HL-60 (cell line): Measurements from ENCODE around the gene RXFP3.
A peak's percentile ranks its signal among the peaks of the same experiment; 100 is the strongest.

Experiments used
- DNase-seq, 2 experiments: peaks; one replicate each; pipeline ENCODE4 v3.0.0-alpha.2; 2010 to 2020; ENCODE audit warnings: low read depth in 1 of 2, low spot score in 1 of 2
- H3K27ac ChIP-seq: fragments of 250-450 bp; sonication (Bioruptor Pico); replicated peaks from 2 replicates; pipeline ENCODE4 v1.5.1; 2020; ENCODE audit warnings: mild to moderate bottlenecking, moderate library complexity
- H3K27me3 ChIP-seq: fragments of 250-450 bp; sonication (Bioruptor Pico); 2 replicates; pipeline ENCODE4 v1.5.1; 2021; ENCODE audit warnings: mild to moderate bottlenecking, moderate library complexity; ENCODE audit not compliant: insufficient read depth, poor library complexity, severe bottlenecking
- H3K4me3 ChIP-seq: replicated peaks from 2 replicates; pipeline ENCODE4 v1.5.1; 2011; ENCODE audit warnings: mild to moderate bottlenecking, control low read depth, low read length; ENCODE audit not compliant: insufficient read depth
- GABPA ChIP-seq: IDR thresholded peaks from 2 replicates; pipeline ENCODE4 v1.6.1; 2012; ENCODE audit warnings: low read depth
- POLR2AphosphoS5 ChIP-seq: IDR thresholded peaks from 2 replicates; pipeline ENCODE4 v1.6.1; 2012; ENCODE audit warnings: low read depth
- SPI1 ChIP-seq: IDR thresholded peaks from 2 replicates; pipeline ENCODE4 v1.6.1; 2012; ENCODE audit warnings: low read depth, mild to moderate bottlenecking, borderline replicate concordance
- TF ChIP-seq, protein P1 (sequence below): IDR thresholded peaks from 2 replicates; pipeline ENCODE4 v1.6.1; 2012; ENCODE audit warnings: low read depth; ENCODE audit not compliant: insufficient replicate concordance
- TF ChIP-seq, protein P2 (sequence below): IDR thresholded peaks from one replicate; pipeline ENCODE4 v1.5.1; 2011; ENCODE audit warnings: low read length, control low read depth, inconsistent platforms; ENCODE audit not compliant: insufficient read depth

The RXFP3 gene

DNA sequence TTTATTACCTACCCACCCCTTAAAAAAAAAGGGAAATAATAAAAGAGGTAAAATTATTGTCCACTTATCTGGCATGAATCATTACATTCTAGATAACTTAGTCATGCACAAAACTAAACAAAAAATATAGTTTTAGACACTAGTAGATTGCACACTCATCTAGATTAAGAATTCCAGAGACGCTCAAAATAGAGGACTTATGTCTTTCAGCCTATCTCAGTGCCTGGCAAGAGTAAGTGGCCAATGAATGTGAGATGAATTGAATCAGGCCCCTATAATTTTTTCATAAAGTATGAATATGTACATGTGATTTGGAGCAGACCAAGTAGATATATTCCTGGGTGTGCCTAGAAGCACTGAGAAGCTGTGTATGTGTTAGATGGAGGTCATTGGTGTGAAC is 2.0 kb upstream of the RXFP3 start:
- TF ChIP-seq, protein P1, sequence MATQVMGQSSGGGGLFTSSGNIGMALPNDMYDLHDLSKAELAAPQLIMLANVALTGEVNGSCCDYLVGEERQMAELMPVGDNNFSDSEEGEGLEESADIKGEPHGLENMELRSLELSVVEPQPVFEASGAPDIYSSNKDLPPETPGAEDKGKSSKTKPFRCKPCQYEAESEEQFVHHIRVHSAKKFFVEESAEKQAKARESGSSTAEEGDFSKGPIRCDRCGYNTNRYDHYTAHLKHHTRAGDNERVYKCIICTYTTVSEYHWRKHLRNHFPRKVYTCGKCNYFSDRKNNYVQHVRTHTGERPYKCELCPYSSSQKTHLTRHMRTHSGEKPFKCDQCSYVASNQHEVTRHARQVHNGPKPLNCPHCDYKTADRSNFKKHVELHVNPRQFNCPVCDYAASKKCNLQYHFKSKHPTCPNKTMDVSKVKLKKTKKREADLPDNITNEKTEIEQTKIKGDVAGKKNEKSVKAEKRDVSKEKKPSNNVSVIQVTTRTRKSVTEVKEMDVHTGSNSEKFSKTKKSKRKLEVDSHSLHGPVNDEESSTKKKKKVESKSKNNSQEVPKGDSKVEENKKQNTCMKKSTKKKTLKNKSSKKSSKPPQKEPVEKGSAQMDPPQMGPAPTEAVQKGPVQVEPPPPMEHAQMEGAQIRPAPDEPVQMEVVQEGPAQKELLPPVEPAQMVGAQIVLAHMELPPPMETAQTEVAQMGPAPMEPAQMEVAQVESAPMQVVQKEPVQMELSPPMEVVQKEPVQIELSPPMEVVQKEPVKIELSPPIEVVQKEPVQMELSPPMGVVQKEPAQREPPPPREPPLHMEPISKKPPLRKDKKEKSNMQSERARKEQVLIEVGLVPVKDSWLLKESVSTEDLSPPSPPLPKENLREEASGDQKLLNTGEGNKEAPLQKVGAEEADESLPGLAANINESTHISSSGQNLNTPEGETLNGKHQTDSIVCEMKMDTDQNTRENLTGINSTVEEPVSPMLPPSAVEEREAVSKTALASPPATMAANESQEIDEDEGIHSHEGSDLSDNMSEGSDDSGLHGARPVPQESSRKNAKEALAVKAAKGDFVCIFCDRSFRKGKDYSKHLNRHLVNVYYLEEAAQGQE = no peak
- TF ChIP-seq GABPA = no peak
- no peak for TF ChIP-seq SPI1
- TF ChIP-seq, protein P2, sequence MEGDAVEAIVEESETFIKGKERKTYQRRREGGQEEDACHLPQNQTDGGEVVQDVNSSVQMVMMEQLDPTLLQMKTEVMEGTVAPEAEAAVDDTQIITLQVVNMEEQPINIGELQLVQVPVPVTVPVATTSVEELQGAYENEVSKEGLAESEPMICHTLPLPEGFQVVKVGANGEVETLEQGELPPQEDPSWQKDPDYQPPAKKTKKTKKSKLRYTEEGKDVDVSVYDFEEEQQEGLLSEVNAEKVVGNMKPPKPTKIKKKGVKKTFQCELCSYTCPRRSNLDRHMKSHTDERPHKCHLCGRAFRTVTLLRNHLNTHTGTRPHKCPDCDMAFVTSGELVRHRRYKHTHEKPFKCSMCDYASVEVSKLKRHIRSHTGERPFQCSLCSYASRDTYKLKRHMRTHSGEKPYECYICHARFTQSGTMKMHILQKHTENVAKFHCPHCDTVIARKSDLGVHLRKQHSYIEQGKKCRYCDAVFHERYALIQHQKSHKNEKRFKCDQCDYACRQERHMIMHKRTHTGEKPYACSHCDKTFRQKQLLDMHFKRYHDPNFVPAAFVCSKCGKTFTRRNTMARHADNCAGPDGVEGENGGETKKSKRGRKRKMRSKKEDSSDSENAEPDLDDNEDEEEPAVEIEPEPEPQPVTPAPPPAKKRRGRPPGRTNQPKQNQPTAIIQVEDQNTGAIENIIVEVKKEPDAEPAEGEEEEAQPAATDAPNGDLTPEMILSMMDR = no peak
- TF ChIP-seq POLR2AphosphoS5 = no peak
- Histone ChIP-seq H3K27ac (no peak overlapping the region), H3K4me3 (no peak overlapping the region), H3K27me3 (peaks cover 21% of the 10 kb centered on the region)
- no peak for DNase-seq

DNA sequence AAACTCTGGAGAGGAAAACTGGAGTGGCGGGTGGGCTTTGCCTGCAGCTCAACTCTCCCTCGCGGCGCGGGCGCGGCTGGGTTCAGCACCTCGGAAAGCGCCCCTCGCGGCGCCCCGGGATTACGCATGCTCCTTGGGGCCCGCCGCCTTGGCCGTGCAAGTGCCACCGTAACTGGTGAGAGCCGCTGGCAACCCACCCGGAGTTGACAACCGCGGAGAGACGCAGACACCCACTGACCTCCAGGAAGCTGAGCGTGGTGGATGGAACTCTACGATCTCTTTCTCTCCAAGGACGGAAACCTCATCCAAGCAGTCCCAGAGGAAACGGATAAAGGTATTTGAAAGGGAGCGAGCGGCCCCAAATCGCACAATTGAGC is 194 bp upstream of the RXFP3 start:
- Histone ChIP-seq H3K27me3 (peaks cover 31% of the 10 kb centered on the region), H3K27ac (no peak overlapping the region), H3K4me3 (no peak overlapping the region)
- DNase-seq = peak in 1 of 2 experiments; percentile 26
- TF ChIP-seq, protein P1 = peak; percentile 96
- no peak for TF ChIP-seq POLR2AphosphoS5

DNA sequence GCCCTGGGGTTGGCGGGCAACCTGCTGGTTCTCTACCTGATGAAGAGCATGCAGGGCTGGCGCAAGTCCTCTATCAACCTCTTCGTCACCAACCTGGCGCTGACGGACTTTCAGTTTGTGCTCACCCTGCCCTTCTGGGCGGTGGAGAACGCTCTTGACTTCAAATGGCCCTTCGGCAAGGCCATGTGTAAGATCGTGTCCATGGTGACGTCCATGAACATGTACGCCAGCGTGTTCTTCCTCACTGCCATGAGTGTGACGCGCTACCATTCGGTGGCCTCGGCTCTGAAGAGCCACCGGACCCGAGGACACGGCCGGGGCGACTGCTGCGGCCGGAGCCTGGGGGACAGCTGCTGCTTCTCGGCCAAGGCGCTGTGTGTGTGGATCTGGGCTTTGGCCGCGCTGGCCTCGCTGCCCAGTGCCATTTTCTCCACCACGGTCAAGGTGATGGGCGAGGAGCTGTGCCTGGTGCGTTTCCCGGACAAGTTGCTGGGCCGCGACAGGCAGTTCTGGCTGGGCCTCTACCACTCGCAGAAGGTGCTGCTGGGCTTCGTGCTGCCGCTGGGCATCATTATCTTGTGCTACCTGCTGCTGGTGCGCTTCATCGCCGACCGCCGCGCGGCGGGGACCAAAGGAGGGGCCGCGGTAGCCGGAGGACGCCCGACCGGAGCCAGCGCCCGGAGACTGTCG is 976 bp downstream of the RXFP3 start:
- no peak for DNase-seq
- Histone ChIP-seq H3K4me3 (no peak overlapping the region), H3K27ac (no peak overlapping the region), H3K27me3 (peaks cover 30% of the 10 kb centered on the region)
- TF ChIP-seq SPI1 (no peak), GABPA (no peak), POLR2AphosphoS5 (no peak)
- TF ChIP-seq, protein P1 = no peak
- TF ChIP-seq, protein P2 = no peak
